ENCODE data around the gene CD96.

DNA sequence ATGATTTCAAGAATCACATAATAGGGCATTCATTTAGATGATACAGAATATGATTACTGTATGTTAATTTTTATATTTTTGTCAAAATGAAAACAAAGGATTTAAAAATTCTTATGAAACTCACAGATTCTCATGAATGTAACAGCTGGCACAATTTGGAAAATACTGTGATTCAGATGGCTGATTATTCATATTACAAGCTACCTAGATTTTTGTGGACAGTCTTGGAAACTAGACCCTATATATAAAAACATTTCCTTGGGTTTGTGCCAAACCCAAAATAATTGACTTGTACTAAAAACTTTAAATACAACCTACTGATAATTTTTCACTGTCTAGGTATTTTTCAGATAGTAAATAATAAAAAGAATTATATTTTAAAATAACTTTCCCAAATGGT, 26.9 kb downstream of the CD96 start:
- TF ChIP-seq, protein P1, sequence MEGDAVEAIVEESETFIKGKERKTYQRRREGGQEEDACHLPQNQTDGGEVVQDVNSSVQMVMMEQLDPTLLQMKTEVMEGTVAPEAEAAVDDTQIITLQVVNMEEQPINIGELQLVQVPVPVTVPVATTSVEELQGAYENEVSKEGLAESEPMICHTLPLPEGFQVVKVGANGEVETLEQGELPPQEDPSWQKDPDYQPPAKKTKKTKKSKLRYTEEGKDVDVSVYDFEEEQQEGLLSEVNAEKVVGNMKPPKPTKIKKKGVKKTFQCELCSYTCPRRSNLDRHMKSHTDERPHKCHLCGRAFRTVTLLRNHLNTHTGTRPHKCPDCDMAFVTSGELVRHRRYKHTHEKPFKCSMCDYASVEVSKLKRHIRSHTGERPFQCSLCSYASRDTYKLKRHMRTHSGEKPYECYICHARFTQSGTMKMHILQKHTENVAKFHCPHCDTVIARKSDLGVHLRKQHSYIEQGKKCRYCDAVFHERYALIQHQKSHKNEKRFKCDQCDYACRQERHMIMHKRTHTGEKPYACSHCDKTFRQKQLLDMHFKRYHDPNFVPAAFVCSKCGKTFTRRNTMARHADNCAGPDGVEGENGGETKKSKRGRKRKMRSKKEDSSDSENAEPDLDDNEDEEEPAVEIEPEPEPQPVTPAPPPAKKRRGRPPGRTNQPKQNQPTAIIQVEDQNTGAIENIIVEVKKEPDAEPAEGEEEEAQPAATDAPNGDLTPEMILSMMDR (IDR thresholded peaks at IDR 0.05), result no peak
- TF ChIP-seq POLR2AphosphoS5 (IDR thresholded peaks at IDR 0.05) (no peak), POLR2A (IDR thresholded peaks at IDR 0.05) (no peak)
